ENCODE results near the gene PCDHB13. TPM values are rescaled to one million over a fixed set of nuclear protein-coding genes. Genes with fewer than 3 reads are reported as not detected.
A peak's percentile ranks its signal among the peaks of the same experiment; 100 is the strongest.

Gene PCDHB13
- total and polyA plus RNA-seq, 2 of the 13 experiments (the other 11 are each of a cell fraction or from before 2014, with no cell fraction given), result 0.57 to 0.80 TPM

DNA sequence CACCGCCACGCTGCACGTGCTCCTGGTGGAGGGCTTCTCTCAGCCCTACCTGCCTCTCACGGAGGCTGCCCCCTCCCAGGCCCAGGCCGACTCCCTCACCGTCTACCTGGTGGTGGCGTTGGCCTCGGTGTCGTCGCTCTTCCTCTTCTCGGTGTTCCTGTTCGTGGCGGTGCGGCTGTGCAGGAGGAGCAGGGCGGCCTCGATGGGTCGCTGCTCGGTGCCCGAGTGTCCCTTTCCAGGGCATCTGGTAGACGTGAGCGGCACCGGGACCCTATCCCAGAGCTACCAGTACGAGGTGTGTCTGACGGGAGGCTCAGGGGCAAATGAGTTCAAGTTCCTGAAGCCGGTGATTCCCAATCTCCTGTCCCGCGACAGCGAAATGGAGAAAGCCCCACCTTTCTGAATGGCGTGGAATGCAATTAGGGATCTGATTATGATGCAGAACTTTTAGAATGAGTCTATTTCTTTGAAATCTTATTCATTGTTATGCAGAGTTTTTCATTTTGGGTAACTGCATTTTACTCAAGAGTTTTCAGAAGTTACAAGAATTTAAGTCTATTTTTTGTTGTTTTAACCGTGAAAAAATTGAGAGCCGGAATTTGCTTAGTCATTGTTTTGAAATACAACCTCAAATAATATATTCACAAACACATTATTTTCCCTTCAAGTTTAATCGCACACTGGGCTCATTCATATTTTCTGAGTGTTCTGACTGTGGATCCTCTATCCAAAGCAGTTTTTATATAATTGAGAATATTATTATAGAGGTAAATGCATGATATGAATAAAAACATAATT, 23.0 kb downstream of the PCDHB13 start:
- DNase-seq (ENCODE audit: low spot score) (no peak), FAIRE-seq (no peak), ATAC-seq (no peak)
- ChIA-PET POLR2A (no interaction called here), CTCF (ENCODE audit: low intra/inter-chr PET ratio, low total read pairs) (no interaction called here)
- in situ Hi-C loops (cut with HindIII; ENCODE audit: extremely low pct_ligation_motif_present, low pct_unique_long_range_greater_than_20kb) (no loop called here), intact Hi-C loops (cut with micrococcal nuclease; ENCODE audit: unreplicated experiment) (no loop called here)
- BruUV-seq (replicated peaks), result no TSS peak
- WGBS (ENCODE audit: low lambda C conversion rate), result 69% methylated on average over 30 of the region's 32 CpGs
- Histone ChIP-seq H3K4me1 (ENCODE audit: insufficient read depth, low read length) (no peaks in the 10 kb centered on the region), H3K27me3 (ENCODE audit: control insufficient read depth in 1 of 2, insufficient read depth in 2 of 2, low read length in 2 of 2) (no peaks in the 10 kb centered on the region), H3K9ac (ENCODE audit: insufficient read depth, low read depth, low read length) (no peak overlapping the region), H3K9me3 (ENCODE audit: low read length) (peaks cover 48% of the 10 kb centered on the region), H3K27ac (ENCODE audit: extremely low read length, insufficient read depth, low read length) (no peak overlapping the region), H3K4me2 (ENCODE audit: low read depth, low read length) (no peak overlapping the region), H4K20me1 (ENCODE audit: insufficient read depth, low read length) (no peaks in the 10 kb centered on the region), H3K4me3 (replicated peaks in 1 of 3; ENCODE audit: insufficient read depth in 1 of 3, low read depth in 2 of 3, low read length in 3 of 3) (no peak overlapping the region), H3K36me3 (replicated peaks in 1 of 2; ENCODE audit: control insufficient read depth in 1 of 2, insufficient read depth in 2 of 2, low read length in 2 of 2) (no peaks in the 10 kb centered on the region), H2AFZ (ENCODE audit: low read length) (no peak overlapping the region), H3K79me2 (ENCODE audit: insufficient read depth, low read length) (no peaks in the 10 kb centered on the region)
- TF ChIP-seq ZNF773 (CRISPR knock-in tag; IDR thresholded peaks at IDR 0.05; ENCODE audit: borderline replicate concordance), result no peak
- TF ChIP-seq MAFK (conservative IDR thresholded peaks at IDR 0.05 in 1 of 2, IDR thresholded peaks at IDR 0.05 in 1 of 2; ENCODE audit: low read length in 2 of 2), result 0 out of 4 replicates have a peak, but pooled peaks of 1 of the 2 experiments have one; percentile 27
- no peak for TF ChIP-seq ZC3H4 (CRISPR knock-in tag; IDR thresholded peaks at IDR 0.05; ENCODE audit: borderline replicate concordance)
- TF ChIP-seq JDP2 (CRISPR knock-in tag; IDR thresholded peaks at IDR 0.05; ENCODE audit: borderline replicate concordance), result no peak
- TF ChIP-seq TRIM24 (CRISPR knock-in tag; IDR thresholded peaks at IDR 0.05), result no peak
- no peak for TF ChIP-seq IKZF4 (CRISPR knock-in tag; IDR thresholded peaks at IDR 0.05; ENCODE audit: borderline replicate concordance, low read depth, not compliant biosample characterization)
- TF ChIP-seq FIP1L1 (IDR thresholded peaks at IDR 0.05; ENCODE audit: borderline replicate concordance, insufficient read depth, low read depth, low read length), result no peak
- no peak for TF ChIP-seq ZNF234 (CRISPR knock-in tag; conservative IDR thresholded peaks at IDR 0.05)
- TF ChIP-seq TBX2 (CRISPR knock-in tag; IDR thresholded peaks at IDR 0.05; ENCODE audit: borderline replicate concordance), result no peak
- TF ChIP-seq, protein P1, sequence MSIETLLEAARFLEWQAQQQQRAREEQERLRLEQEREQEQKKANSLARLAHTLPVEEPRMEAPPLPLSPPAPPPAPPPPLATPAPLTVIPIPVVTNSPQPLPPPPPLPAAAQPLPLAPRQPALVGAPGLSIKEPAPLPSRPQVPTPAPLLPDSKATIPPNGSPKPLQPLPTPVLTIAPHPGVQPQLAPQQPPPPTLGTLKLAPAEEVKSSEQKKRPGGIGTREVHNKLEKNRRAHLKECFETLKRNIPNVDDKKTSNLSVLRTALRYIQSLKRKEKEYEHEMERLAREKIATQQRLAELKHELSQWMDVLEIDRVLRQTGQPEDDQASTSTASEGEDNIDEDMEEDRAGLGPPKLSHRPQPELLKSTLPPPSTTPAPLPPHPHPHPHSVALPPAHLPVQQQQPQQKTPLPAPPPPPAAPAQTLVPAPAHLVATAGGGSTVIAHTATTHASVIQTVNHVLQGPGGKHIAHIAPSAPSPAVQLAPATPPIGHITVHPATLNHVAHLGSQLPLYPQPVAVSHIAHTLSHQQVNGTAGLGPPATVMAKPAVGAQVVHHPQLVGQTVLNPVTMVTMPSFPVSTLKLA (IDR thresholded peaks at IDR 0.05), result no peak
- TF ChIP-seq NFE2L2 (IDR thresholded peaks at IDR 0.05; ENCODE audit: low read length), result peak; percentile 74
- TF ChIP-seq, protein P2, sequence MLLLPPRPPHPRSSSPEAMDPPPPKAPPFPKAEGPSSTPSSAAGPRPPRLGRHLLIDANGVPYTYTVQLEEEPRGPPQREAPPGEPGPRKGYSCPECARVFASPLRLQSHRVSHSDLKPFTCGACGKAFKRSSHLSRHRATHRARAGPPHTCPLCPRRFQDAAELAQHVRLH (CRISPR knock-in tag; IDR thresholded peaks at IDR 0.05; ENCODE audit: borderline replicate concordance, low read depth), result no peak
- TF ChIP-seq KLF6 (CRISPR knock-in tag; IDR thresholded peaks at IDR 0.05), result no peak
- TF ChIP-seq NFE2 (CRISPR knock-in tag; IDR thresholded peaks at IDR 0.05), result no peak
- no peak for TF ChIP-seq HCFC1 (IDR thresholded peaks at IDR 0.05; ENCODE audit: low read depth, low read length)
- TF ChIP-seq, protein P3, sequence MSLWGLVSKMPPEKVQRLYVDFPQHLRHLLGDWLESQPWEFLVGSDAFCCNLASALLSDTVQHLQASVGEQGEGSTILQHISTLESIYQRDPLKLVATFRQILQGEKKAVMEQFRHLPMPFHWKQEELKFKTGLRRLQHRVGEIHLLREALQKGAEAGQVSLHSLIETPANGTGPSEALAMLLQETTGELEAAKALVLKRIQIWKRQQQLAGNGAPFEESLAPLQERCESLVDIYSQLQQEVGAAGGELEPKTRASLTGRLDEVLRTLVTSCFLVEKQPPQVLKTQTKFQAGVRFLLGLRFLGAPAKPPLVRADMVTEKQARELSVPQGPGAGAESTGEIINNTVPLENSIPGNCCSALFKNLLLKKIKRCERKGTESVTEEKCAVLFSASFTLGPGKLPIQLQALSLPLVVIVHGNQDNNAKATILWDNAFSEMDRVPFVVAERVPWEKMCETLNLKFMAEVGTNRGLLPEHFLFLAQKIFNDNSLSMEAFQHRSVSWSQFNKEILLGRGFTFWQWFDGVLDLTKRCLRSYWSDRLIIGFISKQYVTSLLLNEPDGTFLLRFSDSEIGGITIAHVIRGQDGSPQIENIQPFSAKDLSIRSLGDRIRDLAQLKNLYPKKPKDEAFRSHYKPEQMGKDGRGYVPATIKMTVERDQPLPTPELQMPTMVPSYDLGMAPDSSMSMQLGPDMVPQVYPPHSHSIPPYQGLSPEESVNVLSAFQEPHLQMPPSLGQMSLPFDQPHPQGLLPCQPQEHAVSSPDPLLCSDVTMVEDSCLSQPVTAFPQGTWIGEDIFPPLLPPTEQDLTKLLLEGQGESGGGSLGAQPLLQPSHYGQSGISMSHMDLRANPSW (CRISPR knock-in tag; IDR thresholded peaks at IDR 0.05; ENCODE audit: borderline replicate concordance), result no peak
- TF ChIP-seq, protein P4, sequence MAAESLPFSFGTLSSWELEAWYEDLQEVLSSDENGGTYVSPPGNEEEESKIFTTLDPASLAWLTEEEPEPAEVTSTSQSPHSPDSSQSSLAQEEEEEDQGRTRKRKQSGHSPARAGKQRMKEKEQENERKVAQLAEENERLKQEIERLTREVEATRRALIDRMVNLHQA (CRISPR knock-in tag; IDR thresholded peaks at IDR 0.05), result no peak
- TF ChIP-seq, protein P5, sequence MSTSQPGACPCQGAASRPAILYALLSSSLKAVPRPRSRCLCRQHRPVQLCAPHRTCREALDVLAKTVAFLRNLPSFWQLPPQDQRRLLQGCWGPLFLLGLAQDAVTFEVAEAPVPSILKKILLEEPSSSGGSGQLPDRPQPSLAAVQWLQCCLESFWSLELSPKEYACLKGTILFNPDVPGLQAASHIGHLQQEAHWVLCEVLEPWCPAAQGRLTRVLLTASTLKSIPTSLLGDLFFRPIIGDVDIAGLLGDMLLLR (CRISPR knock-in tag; IDR thresholded peaks at IDR 0.05), result no peak
- TF ChIP-seq MAFF (IDR thresholded peaks at IDR 0.05; ENCODE audit: low read depth, low read length), result 0 out of 2 replicates have a peak, but pooled peaks have one; percentile 1
- TF ChIP-seq ZNF766 (CRISPR knock-in tag; IDR thresholded peaks at IDR 0.05; ENCODE audit: borderline replicate concordance), result no peak

Measured in HepG2 (cell line).